Lung (tissue), 12 donors: Measurements from ENCODE around the gene TAF10. TPM values are rescaled to one million over a fixed set of nuclear protein-coding genes. Genes with fewer than 3 reads are reported as not detected.
A peak's percentile ranks its signal among the peaks of the same experiment; 100 is the strongest.

Experiments used
- ATAC-seq: fragments of 200-7000 bp; cut with Tn5 transposase; one replicate; pipeline ENCODE4 v1.9.1; 2020; ENCODE audit warnings: moderate number of reproducible peaks; ENCODE audit not compliant: insufficient read depth, low FRiP score
- DNase-seq, 3 donors: peaks; one replicate each; pipeline ENCODE4 v3.0.0-alpha.2; 2013 to 2017
- H3K27ac ChIP-seq, 2 donors: one replicate each; pipeline ENCODE4 v1.5.1; 2013; ENCODE audit warnings: mild to moderate bottlenecking in 2 of 2, moderate library complexity in 2 of 2, control low read depth in 1 of 2, inconsistent platforms in 1 of 2, low read depth in 1 of 2, low read length in 1 of 2
- H3K27me3 ChIP-seq, 3 donors: one replicate each; pipeline ENCODE4 v1.5.1; 2013; ENCODE audit warnings: low read length in 2 of 3; ENCODE audit not compliant: control insufficient read depth in 3 of 3, insufficient read depth in 3 of 3
- H3K36me3 ChIP-seq, 4 donors: one replicate each; pipeline ENCODE4 v1.5.1; 2013; ENCODE audit warnings: low read length in 4 of 4, mild to moderate bottlenecking in 1 of 4, moderate library complexity in 1 of 4; ENCODE audit not compliant: control insufficient read depth in 4 of 4, insufficient read depth in 4 of 4
- H3K4me1 ChIP-seq, 5 donors: one replicate each; pipeline ENCODE4 v1.5.1; 2013; ENCODE audit warnings: low read length in 5 of 5, mild to moderate bottlenecking in 2 of 5, moderate library complexity in 1 of 5; ENCODE audit not compliant: control insufficient read depth in 5 of 5, insufficient read depth in 5 of 5
- H3K4me3 ChIP-seq: one replicate; pipeline ENCODE4 v1.5.1; 2013; ENCODE audit warnings: mild to moderate bottlenecking, control low read depth, moderate library complexity
- H3K9ac ChIP-seq, 2 donors: one replicate each; pipeline ENCODE4 v1.5.1; 2013; ENCODE audit warnings: low read length in 2 of 2, control low read depth in 1 of 2; ENCODE audit not compliant: insufficient read depth in 1 of 2
- H3K9me3 ChIP-seq, 4 donors: one replicate each; pipeline ENCODE4 v1.5.1; 2013; ENCODE audit warnings: low read length in 3 of 4, mild to moderate bottlenecking in 1 of 4, moderate library complexity in 1 of 4; ENCODE audit not compliant: control insufficient read depth in 4 of 4, insufficient read depth in 3 of 4
- CTCF ChIP-seq: IDR thresholded peaks from 2 replicates; pipeline ENCODE4 v1.5.1; 2012; ENCODE audit warnings: mild to moderate bottlenecking; ENCODE audit errors: control extremely low read depth, extremely low read depth
- WGBS, 2 donors: extraction: QIAGEN DNeasy Blood & Tissue Kit; methylation state at CpG; one replicate each; pipeline ENCODE4 v1.1.7; 2013; 5-methylcytosine and 5-hydroxymethylcytosine counted together
- polyA plus RNA-seq, 2 donors: library from polyadenylated mRNA; stranded (reverse); fragments of 200-250 nt; gene quantifications; one replicate each; pipeline ENCODE4 v1.2.1, GENCODE V29; 2013
- total RNA-seq, 2 donors: library from RNA; depleted of rRNA in 1 of 2; stranded (reverse); fragments of >200 nt in 1 of 2; gene quantifications; one replicate each; pipeline ENCODE4 v1.2.1, GENCODE V29; 2014 to 2021
- donor health status: control.
- donor health status: control.
- donor health status: Bipolar disorder and iron deficiency.
- donor health status: healthy.
- donor health status: DM: yes; HTN: yes; CAD: no.

The TAF10 gene
- total and polyA plus RNA-seq, 4 donors, result 23.9 to 149 (median 117) TPM

GRCh38 chr11:6608726-6609501, 3.1 kb downstream of the TAF10 start:
- H3K27ac ChIP-seq, result peak overlapping the region in 1 of 2 donors; percentile 52
- H3K4me1 ChIP-seq, result peaks cover 5 to 53% (median 32%) of the 10 kb centered on the region in 5 donors
- 83 to 92% methylated on average over 14 of the region's 14 CpGs for WGBS, 2 donors
- TF ChIP-seq CTCF, result no peak
- no peak overlapping the region for H3K4me3 ChIP-seq
- H3K36me3 ChIP-seq, result peaks cover 14 to 35% (median 27%) of the 10 kb centered on the region in 4 donors
- H3K27me3 ChIP-seq, result no peaks in the 10 kb centered on the region
- no peak overlapping the region for H3K9ac ChIP-seq
- ATAC-seq, result no peak
- no peaks in the 10 kb centered on the region for H3K9me3 ChIP-seq
- no peak for DNase-seq

- Histone ChIP-seq H3K9me3 (no peaks in the 10 kb centered on the region), H3K9ac (peak overlapping the region in 1 of 2 donors; percentile 73), H3K4me1 (peaks cover 5 to 50% (median 29%) of the 10 kb centered on the region in 5 donors), H3K27me3 (no peaks in the 10 kb centered on the region), H3K4me3 (no peak overlapping the region), H3K36me3 (peaks cover 14 to 35% (median 28%) of the 10 kb centered on the region in 4 donors), H3K27ac (peak overlapping the region; percentile 62 to 71)
- no peak for TF ChIP-seq CTCF
- DNase-seq (no peak), ATAC-seq (no peak)
- 93 to 96% methylated on average over 9 of the region's 9 CpGs for WGBS, 2 donors
Measured at GRCh38 chr11:6608011-6608410, 4.0 kb downstream of the TAF10 start.

- TF ChIP-seq CTCF, result no peak
- DNase-seq, result peak in 1 of 3 donors; percentile 54
Measured at GRCh38 chr11:6607190-6607795, 4.7 kb downstream of the TAF10 start.

More at GRCh38 chr11:6607190-6607795, 4.7 kb downstream of the TAF10 start:
- no peak overlapping the region for H3K4me3 ChIP-seq
- peaks cover 14 to 35% (median 28%) of the 10 kb centered on the region in 4 donors for H3K36me3 ChIP-seq
- peaks cover 10 to 49% (median 26%) of the 10 kb centered on the region in 5 donors for H3K4me1 ChIP-seq
- peak overlapping the region in 1 of 2 donors; percentile 73 for H3K9ac ChIP-seq
- ATAC-seq, result no peak
- peak overlapping the region; percentile 39 to 71 for H3K27ac ChIP-seq
- no peaks in the 10 kb centered on the region for H3K9me3 ChIP-seq
- H3K27me3 ChIP-seq, result no peaks in the 10 kb centered on the region
